Measurements from ENCODE around the gene OGFOD2. TPM values are rescaled to one million over a fixed set of nuclear protein-coding genes. Genes with fewer than 3 reads are reported as not detected.
A peak's percentile ranks its signal among the peaks of the same experiment; 100 is the strongest.

OGFOD2 gene
- total and polyA plus RNA-seq, 2 of the 13 experiments (the other 11 are each of a cell fraction or from before 2014, with no cell fraction given), result 13.2 to 14.6 TPM

- TF ChIP-seq, protein P1, sequence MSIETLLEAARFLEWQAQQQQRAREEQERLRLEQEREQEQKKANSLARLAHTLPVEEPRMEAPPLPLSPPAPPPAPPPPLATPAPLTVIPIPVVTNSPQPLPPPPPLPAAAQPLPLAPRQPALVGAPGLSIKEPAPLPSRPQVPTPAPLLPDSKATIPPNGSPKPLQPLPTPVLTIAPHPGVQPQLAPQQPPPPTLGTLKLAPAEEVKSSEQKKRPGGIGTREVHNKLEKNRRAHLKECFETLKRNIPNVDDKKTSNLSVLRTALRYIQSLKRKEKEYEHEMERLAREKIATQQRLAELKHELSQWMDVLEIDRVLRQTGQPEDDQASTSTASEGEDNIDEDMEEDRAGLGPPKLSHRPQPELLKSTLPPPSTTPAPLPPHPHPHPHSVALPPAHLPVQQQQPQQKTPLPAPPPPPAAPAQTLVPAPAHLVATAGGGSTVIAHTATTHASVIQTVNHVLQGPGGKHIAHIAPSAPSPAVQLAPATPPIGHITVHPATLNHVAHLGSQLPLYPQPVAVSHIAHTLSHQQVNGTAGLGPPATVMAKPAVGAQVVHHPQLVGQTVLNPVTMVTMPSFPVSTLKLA (IDR thresholded peaks at IDR 0.05), result peak; percentile 20; the same call in 1 of the 2 replicates
- peak; percentile 94; the same call in 1 of the 2 replicates for TF ChIP-seq ZNF350 (CRISPR knock-in tag; IDR thresholded peaks at IDR 0.05; ENCODE audit: borderline replicate concordance, low read depth)
- TF ChIP-seq ZNF30 (CRISPR knock-in tag; IDR thresholded peaks at IDR 0.05), result no peak
- TF ChIP-seq POLR2AphosphoS5 (IDR thresholded peaks at IDR 0.05; ENCODE audit: low read depth, low read length), result peak; percentile 35
- peak; percentile 59; the same call in 1 of the 2 replicates for TF ChIP-seq THRA (CRISPR knock-in tag; IDR thresholded peaks at IDR 0.05; ENCODE audit: borderline replicate concordance)
- TF ChIP-seq ZNF773 (CRISPR knock-in tag; IDR thresholded peaks at IDR 0.05; ENCODE audit: borderline replicate concordance), result no peak
- TF ChIP-seq, protein P2, sequence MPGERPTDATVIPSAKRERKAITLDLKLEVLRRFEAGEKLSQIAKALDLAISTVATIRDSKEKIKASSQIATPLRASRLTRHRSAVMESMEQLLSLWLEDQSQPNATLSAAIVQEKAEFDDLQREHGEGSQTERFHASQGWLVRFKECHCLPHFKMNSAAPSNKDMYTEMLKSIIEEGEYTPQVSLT (CRISPR knock-in tag; IDR thresholded peaks at IDR 0.05; ENCODE audit: borderline replicate concordance, low read depth), result no peak
- no peak for TF ChIP-seq EED (CRISPR knock-in tag; IDR thresholded peaks at IDR 0.05)
- TF ChIP-seq ATF3 (CRISPR knock-in tag; IDR thresholded peaks at IDR 0.05), result peak; percentile 37; the same call in 1 of the 2 replicates
- peak; percentile 85; the same call in 1 of the 2 replicates for TF ChIP-seq HBP1 (CRISPR knock-in tag; IDR thresholded peaks at IDR 0.05; ENCODE audit: low read depth)
- TF ChIP-seq ZNF761 (CRISPR knock-in tag; conservative IDR thresholded peaks at IDR 0.05), result no peak
- TF ChIP-seq BCL6 (CRISPR knock-in tag; IDR thresholded peaks at IDR 0.05), result peak; percentile 62
- TF ChIP-seq POLR2A (IDR thresholded peaks at IDR 0.05; ENCODE audit: insufficient read depth in 1 of 2, low read depth in 2 of 2, low read length in 2 of 2), result peak in 1 of 2 experiments; percentile 54; a peak in 2 of 4 replicates
- TF ChIP-seq PREB (CRISPR knock-in tag; IDR thresholded peaks at IDR 0.05), result no peak
- peak; percentile 85; the same call in 1 of the 2 replicates for TF ChIP-seq MIER3 (CRISPR knock-in tag; IDR thresholded peaks at IDR 0.05; ENCODE audit: borderline replicate concordance)
- no peak for TF ChIP-seq ZNF775 (CRISPR knock-in tag; IDR thresholded peaks at IDR 0.05; ENCODE audit: borderline replicate concordance)
- 0 out of 2 replicates have a peak, but pooled peaks have one; percentile 53 for TF ChIP-seq ZNF451 (CRISPR knock-in tag; IDR thresholded peaks at IDR 0.05)
These were observed 9.7 kb downstream of the OGFOD2 start (continued) for GRCh38 chr12:122984612-122985337.

All from HepG2 (cell line).